Adrenal gland (tissue), 5 donors: Measurements from ENCODE around the gene BTBD9.

Experiments used
- CTCF ChIP-seq, 6 experiments: fragments of 450-650 bp in 4 of 6; fragments of 200-600 bp in 2 of 6; sonication (generic) in 1 of 6; IDR thresholded peaks; 1 replicate in 5 of 6; 2 replicates in 1 of 6; pipeline versions ENCODE4 v1.5.1 to v1.8.0; 2016 to 2021; ENCODE audit warnings: antibody characterized with exemption in 6 of 6, mild to moderate bottlenecking in 2 of 6, moderate library complexity in 1 of 6
- POLR2A ChIP-seq, 2 donors: fragments of 450-650 bp; IDR thresholded peaks; one replicate each; pipeline ENCODE4 v1.6.1; 2017; ENCODE audit warnings: antibody characterized with exemption in 2 of 2, mild to moderate bottlenecking in 2 of 2, moderate library complexity in 1 of 2
- donor health status: DM: no; HTN: no; CAD: no.

GRCh38 chr6:38481211-38481836, 158.4 kb downstream of the BTBD9 start:
- no peak for TF ChIP-seq CTCF (IDR thresholded peaks at IDR 0.05)
- no peak for TF ChIP-seq POLR2A (IDR thresholded peaks at IDR 0.05)
